CD4-positive, alpha-beta T cell treated with Interleukin-6 at 100 ng/mL for 8 hours (primary cell): ENCODE results near the gene CCDC122.

ENCODE experiments used
- DNase-seq: peaks from one replicate; pipeline ENCODE4 v3.0.0-alpha.2; 2020; ENCODE audit warnings: mixed read lengths, low spot score

CCDC122 gene

DNA sequence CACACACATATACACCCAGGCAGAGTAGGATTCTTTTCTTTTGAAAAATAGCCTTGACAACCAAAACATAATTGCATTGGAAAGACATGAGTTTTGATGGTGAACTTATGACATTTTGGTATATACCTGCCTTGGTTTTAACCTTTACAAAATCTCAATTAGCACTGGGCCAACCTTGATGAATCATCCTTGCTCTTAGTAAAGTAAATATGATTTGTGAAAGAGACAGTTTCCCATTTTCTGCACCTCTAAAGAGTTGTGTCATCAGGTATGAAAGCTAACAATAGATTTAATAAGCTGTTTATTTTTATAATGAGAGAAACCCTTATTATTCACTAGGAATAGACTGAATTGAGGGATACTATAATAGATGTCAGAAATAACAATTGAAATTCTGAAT lies 77.0 kb downstream of the CCDC122 start:
- DNase-seq, result no peak

DNA sequence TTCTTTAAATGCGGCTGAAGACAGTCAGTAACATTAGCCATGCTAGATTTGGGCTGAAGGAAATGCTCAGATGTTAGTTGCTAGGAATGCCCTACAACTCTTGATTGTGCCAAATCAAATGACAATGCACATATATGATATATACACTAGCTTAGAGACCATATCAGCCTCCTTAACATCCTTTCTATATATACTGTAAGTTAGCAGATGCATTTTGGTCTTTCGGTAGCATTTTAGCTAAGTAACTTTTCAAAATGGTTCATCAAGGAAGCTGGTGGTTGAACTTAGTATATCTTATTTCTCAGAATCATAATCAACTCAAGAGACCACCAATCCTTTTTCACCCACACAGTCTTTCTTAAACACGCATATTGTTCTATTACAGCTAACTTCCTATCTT lies 78.7 kb downstream of the CCDC122 start:
- DNase-seq, result no peak

DNA sequence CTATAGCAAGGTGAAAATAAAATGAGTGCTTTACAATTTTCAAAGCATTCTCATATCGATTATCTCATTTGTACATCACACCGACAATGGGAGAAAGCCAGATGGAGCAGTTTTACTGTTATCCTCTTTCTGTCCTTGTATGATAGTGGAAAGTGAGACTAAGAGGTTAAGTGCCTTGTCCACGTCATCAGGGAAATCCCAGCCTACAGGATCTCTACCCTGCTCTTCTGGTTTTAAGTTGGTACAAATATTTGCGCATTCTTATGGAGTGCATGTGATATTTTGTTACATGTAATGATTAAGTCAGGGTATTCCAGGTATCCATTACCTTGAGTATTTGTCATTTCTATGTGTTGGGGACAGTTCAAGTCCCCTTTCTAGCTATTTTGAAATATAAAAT lies 80.3 kb downstream of the CCDC122 start:
- DNase-seq, result no peak

DNA sequence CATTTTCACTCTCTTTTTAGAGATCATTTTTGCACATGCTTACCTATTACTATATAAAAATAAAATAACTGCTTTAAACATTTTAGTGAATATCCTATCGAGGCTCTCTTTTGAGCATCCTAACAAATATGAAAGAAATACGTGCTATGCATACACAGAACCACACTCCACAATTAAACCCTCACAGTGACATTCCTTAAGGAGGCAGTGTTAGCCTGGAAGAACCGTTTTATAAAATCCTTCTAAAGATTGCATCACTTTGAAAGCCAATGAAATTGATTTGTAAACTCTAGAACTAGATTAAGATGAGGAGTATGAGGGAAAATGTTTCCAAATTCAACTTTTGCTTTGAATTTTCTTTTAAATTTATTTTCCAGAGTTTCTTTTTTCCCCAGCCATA lies 81.7 kb downstream of the CCDC122 start:
- no peak for DNase-seq

DNA sequence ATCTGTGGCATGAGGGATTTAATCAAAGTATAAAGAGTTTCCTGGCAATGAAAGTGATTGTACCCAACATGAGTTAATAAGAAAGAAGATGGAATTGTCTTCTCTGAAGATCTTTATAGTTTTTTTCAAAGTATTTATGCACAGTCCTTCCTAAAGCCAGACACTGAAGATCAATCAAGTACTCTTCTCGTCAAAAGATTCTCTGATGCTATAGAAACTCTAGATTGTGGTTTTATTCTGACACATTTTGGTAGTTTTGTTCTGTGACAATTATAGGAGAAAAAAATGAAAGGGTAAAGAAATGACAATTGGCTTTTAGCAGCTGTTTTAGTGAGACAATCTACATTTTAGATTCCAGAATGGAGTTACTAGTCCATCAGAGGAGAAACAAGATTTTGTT lies 82.4 kb downstream of the CCDC122 start:
- DNase-seq, result no peak

DNA sequence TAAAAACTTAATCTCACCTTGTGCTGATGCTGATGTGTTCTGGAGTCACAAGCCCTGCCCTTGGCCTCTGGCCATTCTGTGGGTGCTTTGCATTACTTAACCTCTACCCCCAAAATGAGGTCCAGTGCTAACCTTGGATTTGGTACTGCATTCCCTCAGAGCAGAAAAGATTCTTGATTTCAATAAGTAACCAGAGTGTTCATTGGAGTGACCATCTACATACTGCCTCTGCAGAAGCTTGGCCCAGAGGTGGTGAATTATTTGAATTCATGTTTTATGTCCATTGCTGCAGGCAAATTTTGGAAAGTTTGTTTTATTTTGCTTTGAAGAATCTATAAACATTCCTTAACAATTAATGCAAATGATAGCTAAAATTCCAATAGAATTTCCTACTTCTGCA lies 85.1 kb downstream of the CCDC122 start:
- DNase-seq, result no peak

- DNase-seq, result no peak
Observed at GRCh38 chr13:43792076-43792881, 87.3 kb downstream of the CCDC122 start.

DNA sequence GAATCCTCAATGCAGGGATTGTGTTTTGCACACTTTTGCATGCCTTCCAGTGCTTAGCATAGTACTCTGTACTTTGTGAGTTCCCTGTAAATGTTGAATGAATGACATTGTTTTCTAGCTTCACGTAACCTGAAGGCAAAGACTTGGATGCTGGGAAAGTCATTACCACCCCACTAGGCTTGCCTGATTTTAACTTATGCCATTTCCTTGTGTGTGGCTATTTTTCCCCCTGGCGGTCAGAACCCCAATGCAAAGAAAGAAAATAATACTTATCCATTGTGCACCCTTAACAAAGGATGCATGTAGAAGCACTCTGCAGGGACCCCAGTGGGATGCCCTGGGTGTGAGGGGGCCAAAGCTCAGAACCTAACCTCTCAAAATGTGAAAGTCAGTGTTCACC lies 91.5 kb downstream of the CCDC122 start:
- no peak for DNase-seq

DNA sequence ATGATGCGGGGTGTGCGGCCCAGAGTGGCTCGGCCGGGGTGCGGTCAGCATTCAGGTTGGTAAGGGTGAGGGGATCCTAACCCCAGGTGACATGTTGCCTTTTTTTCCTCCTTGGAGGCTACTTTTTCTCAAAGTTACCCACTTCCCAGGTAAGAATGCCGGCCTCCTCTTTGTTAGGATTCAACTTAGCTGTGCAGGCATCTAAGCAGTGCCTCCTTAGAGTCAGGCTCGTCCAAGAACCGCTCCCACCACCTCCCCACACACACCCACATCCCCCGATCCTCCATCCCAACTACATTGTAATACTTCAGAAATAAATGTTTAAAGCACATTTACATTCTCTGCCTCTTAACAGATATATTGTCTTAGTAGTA lies 92.0 kb downstream of the CCDC122 start:
- DNase-seq, result no peak

GRCh38 chr13:43786766-43787517 lies 92.6 kb downstream of the CCDC122 start, which contains the start of gene ENOX1:
TSS of gene ENOX1 (minus strand) at chr13:43786972.
- peak; percentile 2 for DNase-seq

DNA sequence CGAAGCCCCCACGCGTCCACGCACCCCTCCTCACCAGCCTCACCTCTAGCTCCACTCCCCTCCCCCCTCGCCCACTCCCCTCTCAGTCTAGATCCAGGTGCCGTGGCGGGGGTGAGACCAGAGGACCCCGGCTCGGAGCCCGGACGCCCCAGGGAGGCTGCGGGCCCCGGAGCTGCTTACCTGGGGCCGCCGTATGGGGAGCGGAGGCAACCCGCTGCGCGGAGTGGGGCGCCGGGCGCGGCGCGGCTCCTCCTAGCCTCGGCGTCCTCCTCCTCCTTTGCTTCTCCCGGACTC lies 93.1 kb downstream of the CCDC122 start:
- DNase-seq, result no peak
